Epithelial cell of proximal tubule (primary cell): ENCODE results near the gene PIK3R5. TPM values are rescaled to one million over a fixed set of nuclear protein-coding genes. Genes with fewer than 3 reads are reported as not detected.

Experiments
- DNase-seq: peaks from one replicate; pipeline ENCODE4 v3.0.0-alpha.2; 2011; ENCODE audit warnings: low read depth
- H3K4me3 ChIP-seq: 2 replicates; pipeline ENCODE4 v1.5.1; 2011; ENCODE audit warnings: low read depth, mild to moderate bottlenecking, low read length
- total RNA-seq: library from RNA; depleted of rRNA; stranded (reverse); fragments of >200 nt; gene quantifications from 2 replicates; pipeline ENCODE4 v1.2.3, GENCODE V29; 2015
- TF ChIP-seq, protein P1 (sequence below): conservative IDR thresholded peaks from 2 replicates; pipeline ENCODE4 v1.5.1; 2012; ENCODE audit warnings: low read depth, mild to moderate bottlenecking, low read length

PIK3R5 gene
- total RNA-seq, 1 donor from 2014 or later: 0.12 TPM

DNA sequence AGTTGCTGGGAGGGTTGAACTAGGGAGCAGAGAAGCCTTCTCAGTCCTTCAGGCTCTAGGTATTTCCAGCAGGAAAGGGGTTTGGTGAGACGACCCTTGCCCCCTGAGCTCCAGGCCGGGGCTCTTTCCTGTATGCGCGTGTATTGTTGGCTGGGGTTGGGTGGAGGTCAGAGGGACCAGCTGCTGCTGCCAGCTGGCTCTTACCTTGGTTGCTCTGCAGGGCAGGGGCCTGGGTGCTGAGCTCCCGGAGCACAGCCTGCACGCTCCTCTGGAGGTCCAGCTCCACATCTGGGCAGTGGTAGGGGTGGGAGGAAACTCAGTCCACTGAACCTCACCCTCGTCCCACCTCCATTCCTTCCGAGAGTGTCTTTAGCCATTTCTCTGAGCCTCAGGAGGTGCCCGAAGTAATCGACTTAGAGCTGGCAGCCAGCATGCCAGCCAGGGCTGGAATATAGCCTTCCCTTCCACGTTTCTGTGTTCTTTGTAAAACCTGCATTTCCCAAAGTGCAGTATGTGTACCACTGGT lies 126.0 kb downstream of the PIK3R5 start:
- no peak overlapping the region for H3K4me3 ChIP-seq
- TF ChIP-seq, protein P1, sequence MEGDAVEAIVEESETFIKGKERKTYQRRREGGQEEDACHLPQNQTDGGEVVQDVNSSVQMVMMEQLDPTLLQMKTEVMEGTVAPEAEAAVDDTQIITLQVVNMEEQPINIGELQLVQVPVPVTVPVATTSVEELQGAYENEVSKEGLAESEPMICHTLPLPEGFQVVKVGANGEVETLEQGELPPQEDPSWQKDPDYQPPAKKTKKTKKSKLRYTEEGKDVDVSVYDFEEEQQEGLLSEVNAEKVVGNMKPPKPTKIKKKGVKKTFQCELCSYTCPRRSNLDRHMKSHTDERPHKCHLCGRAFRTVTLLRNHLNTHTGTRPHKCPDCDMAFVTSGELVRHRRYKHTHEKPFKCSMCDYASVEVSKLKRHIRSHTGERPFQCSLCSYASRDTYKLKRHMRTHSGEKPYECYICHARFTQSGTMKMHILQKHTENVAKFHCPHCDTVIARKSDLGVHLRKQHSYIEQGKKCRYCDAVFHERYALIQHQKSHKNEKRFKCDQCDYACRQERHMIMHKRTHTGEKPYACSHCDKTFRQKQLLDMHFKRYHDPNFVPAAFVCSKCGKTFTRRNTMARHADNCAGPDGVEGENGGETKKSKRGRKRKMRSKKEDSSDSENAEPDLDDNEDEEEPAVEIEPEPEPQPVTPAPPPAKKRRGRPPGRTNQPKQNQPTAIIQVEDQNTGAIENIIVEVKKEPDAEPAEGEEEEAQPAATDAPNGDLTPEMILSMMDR: no peak
- no peak for DNase-seq

DNA sequence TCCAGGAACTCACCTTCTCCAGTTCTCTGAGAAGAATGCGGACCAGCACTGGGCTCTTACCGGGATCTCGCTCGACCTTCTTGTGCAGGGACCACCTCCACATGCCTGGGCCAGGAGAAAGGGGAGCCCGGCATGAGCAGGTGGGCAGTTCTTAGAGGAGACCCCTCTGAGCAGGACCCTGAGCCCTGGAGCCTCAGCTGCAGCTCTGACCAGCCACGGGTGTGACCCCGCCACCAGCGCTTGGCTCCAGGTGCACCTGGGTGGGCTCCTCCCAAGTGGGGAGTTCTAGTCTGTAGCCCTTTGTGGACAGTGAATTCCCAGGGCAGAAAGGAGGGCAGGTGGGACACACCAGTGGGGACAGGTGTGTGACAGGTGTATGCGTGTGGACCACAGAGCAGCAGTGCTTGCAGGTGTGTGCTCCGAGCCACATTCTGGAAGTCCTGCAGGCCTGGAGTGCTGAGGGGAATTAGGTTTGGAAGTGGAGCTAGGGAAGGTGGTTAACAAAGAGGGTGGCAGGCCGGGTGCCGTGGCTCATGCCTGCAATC lies 126.9 kb downstream of the PIK3R5 start:
- TF ChIP-seq, protein P1: no peak
- DNase-seq: no peak

DNA sequence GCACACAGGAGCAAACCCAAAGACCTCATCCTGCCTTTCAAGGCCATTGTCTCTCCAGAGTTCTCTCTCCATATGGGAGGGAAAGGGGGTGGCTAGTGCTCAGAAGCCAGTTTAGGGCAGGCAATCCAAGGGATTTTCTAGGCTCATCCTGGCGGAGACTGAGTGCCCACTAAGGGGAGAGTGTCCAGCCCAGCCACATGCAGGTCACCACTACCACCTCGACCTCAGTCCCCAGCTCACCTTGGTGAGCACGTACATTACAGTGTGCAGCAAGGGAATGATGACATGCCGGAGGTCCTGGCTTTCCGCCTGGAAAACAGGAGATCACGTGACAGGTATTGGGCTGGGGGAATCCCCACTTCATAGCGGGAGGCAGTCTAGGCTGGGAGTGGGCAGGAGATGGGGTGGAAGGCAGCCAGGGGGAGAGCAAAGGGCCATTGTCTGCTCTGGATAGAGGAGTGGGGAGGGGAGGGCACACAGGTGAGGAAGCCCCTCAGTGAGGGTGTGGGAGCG lies 127.9 kb downstream of the PIK3R5 start:
- no peak overlapping the region for H3K4me3 ChIP-seq
- TF ChIP-seq, protein P1: no peak
- DNase-seq: no peak

More for the DNA sequence above, 126.9 kb downstream of the PIK3R5 start:
- H3K4me3 ChIP-seq: no peak overlapping the region

DNA sequence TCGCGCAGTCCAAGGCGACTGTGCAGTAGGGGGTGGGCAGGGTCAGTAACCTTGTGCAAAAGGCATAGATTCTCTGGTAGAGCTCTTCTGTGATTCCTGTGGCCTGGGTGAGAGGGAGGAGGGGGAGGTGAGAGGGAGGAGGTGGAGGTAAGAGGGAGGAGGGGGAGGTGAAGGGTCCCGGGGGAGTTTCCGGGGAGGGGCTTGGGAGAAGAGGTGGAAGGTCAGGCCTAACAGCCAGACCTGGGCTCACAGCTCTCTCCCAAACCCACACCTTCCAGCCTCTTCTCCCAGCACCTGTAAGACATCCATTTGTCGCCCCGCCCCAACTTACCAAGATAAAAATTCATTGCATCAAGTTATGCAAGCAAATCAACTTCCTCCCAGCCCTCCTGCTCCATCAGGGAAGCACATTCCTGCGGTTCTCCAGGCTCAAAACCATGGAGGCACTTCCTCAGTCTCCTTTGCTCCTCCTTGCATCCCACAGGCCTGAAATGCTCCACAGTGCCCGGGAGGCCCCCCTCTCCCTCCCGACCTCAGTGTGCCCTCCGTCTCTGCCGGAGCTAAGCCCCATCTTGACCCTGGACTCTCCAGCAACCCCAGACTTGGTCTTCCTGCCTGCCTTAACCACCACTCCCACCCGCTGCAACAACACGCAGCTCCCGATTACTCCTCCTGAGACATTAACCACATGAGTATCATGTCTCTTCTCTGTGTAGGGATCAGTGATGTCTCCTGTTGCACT lies 128.5 kb downstream of the PIK3R5 start:
- TF ChIP-seq, protein P1: no peak
- H3K4me3 ChIP-seq: no peak overlapping the region
- no peak for DNase-seq

DNA sequence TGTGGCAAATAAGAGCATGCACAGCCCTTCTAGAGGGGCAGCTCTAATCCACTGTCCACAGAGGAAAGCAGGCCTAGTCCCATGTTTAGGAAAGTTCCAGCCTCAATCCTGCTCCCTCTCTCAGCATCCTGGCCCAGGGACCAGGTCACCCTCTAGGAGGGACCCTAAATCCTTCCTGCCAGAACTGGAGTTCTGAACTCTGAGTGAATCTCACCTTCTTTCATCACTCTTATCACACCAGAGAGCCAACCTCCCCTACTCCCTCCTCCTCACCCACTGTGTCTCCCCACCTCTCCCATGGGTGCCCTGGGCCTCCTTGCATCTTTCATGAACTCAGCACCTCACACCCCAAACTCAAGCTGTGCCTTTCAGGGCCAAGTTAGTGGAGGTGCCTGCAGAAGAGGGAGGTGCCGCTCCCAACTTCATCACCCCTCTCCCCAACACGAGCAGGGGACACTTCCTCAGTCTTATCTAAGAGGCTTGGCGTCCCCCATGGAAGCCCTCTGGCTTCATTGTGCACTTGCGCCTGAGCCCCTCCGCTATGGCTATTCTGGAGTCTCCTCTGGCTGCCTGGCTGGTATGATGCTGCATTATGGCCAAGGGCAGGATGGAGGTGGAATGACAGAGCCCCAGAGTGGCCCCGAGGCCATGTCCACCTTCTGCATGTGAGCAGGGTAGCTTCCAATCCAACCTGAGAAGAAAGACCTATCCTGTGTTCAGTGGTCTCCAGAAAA lies 129.7 kb downstream of the PIK3R5 start:
- no peak overlapping the region for H3K4me3 ChIP-seq
- TF ChIP-seq, protein P1: no peak
- DNase-seq: no peak

DNA sequence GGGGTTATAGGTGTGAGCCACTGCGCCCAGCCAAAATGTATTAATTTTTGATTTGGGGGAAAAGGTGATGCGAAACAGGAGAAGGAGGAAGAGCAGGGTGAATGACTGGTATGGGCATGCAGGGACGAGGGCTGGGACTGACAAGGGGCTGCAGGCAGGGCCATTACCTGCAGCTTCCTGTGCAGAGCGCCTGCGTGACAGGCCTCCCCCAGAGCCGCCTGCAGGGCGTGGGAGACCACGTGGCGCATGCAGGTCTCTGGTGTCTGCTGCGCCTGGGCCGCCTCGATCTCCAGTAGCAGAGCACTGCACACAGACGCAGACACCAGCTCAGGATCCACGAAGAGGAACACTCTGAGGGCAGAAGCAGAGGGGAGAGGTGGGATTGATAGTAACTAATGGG lies 130.4 kb downstream of the PIK3R5 start:
- no peak for DNase-seq
- TF ChIP-seq, protein P1: no peak
- no peak overlapping the region for H3K4me3 ChIP-seq
